ENCODE results near the gene DTD1.

GRCh38 chr20:18639501-18639979, 51.7 kb downstream of the DTD1 start:
- TF ChIP-seq CTCF (IDR thresholded peaks at IDR 0.05; ENCODE audit: low read depth, low read length, poor library complexity, severe bottlenecking) (no peak), EZH2phosphoT487 (IDR thresholded peaks at IDR 0.05; ENCODE audit: borderline replicate concordance, low read length) (no peak)

All from DOHH2 (cell line).